ENCODE results near the gene MIGA2.

GRCh38 chr9:129109537-129109903 lies 73.1 kb downstream of the MIGA2 start:
- TF ChIP-seq POLR2A (IDR thresholded peaks at IDR 0.05) (no peak), EP300 (IDR thresholded peaks at IDR 0.05) (no peak), POLR2AphosphoS5 (IDR thresholded peaks at IDR 0.05) (no peak)
- TF ChIP-seq, protein P1, sequence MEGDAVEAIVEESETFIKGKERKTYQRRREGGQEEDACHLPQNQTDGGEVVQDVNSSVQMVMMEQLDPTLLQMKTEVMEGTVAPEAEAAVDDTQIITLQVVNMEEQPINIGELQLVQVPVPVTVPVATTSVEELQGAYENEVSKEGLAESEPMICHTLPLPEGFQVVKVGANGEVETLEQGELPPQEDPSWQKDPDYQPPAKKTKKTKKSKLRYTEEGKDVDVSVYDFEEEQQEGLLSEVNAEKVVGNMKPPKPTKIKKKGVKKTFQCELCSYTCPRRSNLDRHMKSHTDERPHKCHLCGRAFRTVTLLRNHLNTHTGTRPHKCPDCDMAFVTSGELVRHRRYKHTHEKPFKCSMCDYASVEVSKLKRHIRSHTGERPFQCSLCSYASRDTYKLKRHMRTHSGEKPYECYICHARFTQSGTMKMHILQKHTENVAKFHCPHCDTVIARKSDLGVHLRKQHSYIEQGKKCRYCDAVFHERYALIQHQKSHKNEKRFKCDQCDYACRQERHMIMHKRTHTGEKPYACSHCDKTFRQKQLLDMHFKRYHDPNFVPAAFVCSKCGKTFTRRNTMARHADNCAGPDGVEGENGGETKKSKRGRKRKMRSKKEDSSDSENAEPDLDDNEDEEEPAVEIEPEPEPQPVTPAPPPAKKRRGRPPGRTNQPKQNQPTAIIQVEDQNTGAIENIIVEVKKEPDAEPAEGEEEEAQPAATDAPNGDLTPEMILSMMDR (IDR thresholded peaks at IDR 0.05): peak in 2 of 4 experiments; percentile 14 to 16
